Measurements from ENCODE around the gene CDH8. TPM values are rescaled to one million over a fixed set of nuclear protein-coding genes. Genes with fewer than 3 reads are reported as not detected.

Gene CDH8
- total and polyA plus RNA-seq, 2 of the 4 experiments (the other 2 are of a cell fraction), result not detected

GRCh38 chr16:61862221-61863155 is 173.8 kb downstream of the CDH8 start:
- peaks cover 3% of the 10 kb centered on the region; the same call in 1 of the 2 replicates for H3K9me3 ChIP-seq (ENCODE audit: control insufficient read depth, insufficient read depth, low read length)
- TF ChIP-seq CHD1 (IDR thresholded peaks at IDR 0.05; ENCODE audit: low read depth, low read length) (no peak), NFE2L2 (IDR thresholded peaks at IDR 0.05; ENCODE audit: low read depth, low read length) (no peak), BHLHE40 (IDR thresholded peaks at IDR 0.05; ENCODE audit: low read depth, low read length) (no peak), FOS (IDR thresholded peaks at IDR 0.05; ENCODE audit: low read depth, low read length) (no peak), RCOR1 (IDR thresholded peaks at IDR 0.05; ENCODE audit: insufficient replicate concordance, low read length) (no peak), MAFK (IDR thresholded peaks at IDR 0.05; ENCODE audit: low read depth, low read length) (no peak), CEBPB (IDR thresholded peaks at IDR 0.05; ENCODE audit: low read depth, low read length) (no peak)
- TF ChIP-seq, protein P1, sequence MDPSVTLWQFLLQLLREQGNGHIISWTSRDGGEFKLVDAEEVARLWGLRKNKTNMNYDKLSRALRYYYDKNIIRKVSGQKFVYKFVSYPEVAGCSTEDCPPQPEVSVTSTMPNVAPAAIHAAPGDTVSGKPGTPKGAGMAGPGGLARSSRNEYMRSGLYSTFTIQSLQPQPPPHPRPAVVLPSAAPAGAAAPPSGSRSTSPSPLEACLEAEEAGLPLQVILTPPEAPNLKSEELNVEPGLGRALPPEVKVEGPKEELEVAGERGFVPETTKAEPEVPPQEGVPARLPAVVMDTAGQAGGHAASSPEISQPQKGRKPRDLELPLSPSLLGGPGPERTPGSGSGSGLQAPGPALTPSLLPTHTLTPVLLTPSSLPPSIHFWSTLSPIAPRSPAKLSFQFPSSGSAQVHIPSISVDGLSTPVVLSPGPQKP (IDR thresholded peaks at IDR 0.05; ENCODE audit: borderline replicate concordance, low read depth, low read length), result no peak
- H2BK15ac ChIP-seq (ENCODE audit: low read depth, low read length), result no peak overlapping the region
- no peaks in the 10 kb centered on the region for H3K9me1 ChIP-seq (ENCODE audit: insufficient read depth, low read length)
- no TSS peak for BruUV-seq (replicated peaks)
- H3K56ac ChIP-seq (ENCODE audit: extremely low read depth, insufficient read depth, low read length), result no peak overlapping the region
- dilution Hi-C loops (cut with HindIII; ENCODE audit: low sequenced_read_pairs, unreplicated experiment) (no loop called here), intact Hi-C loops (cut with micrococcal nuclease) (no loop called here), in situ Hi-C loops (cut with MboI; ENCODE audit: low sequenced_read_pairs) (no loop called here)
- no peak overlapping the region for H3K14ac ChIP-seq (replicated peaks; ENCODE audit: low read depth, low read length)
- no peak overlapping the region for H3K9ac ChIP-seq (ENCODE audit: low read depth, low read length)
- H3K36me3 ChIP-seq (ENCODE audit: control insufficient read depth, insufficient read depth, low read length), result no peaks in the 10 kb centered on the region
- H4K20me1 ChIP-seq (ENCODE audit: insufficient read depth, low read length), result no peaks in the 10 kb centered on the region
- H3K23ac ChIP-seq (ENCODE audit: low read depth, low read length), result no peak overlapping the region
- no peak overlapping the region for H3K27ac ChIP-seq (ENCODE audit: insufficient read depth, low read length)
- H3K27me3 ChIP-seq (ENCODE audit: control insufficient read depth, insufficient read depth, low read length), result no peaks in the 10 kb centered on the region
- H2AK9ac ChIP-seq (replicated peaks; ENCODE audit: low read depth, low read length, poor library complexity), result no peak overlapping the region
- no peak overlapping the region for H2BK20ac ChIP-seq (ENCODE audit: low read depth, low read length)
- ATAC-seq (ENCODE audit: low read depth), result no peak
- no peak overlapping the region for H2AFZ ChIP-seq (replicated peaks; ENCODE audit: low read length, poor library complexity)
- no peak overlapping the region for H3K4me3 ChIP-seq (ENCODE audit: insufficient read depth, low read depth, low read length)
- H3K4me2 ChIP-seq (ENCODE audit: low read depth, low read length), result no peak overlapping the region
- H4K91ac ChIP-seq (ENCODE audit: insufficient read depth, low read depth, low read length), result no peak overlapping the region
- H4K8ac ChIP-seq (ENCODE audit: low read depth in 2 of 2, low read length in 2 of 2), result no peak overlapping the region
- POLR2A ChIA-PET (ENCODE audit: unreplicated experiment), result no interaction called here
- WGBS, 2 experiments (ENCODE audit: extremely low coverage in 2 of 2, insufficient read length in 1 of 2), result 40% methylated on average over 1 of the region's 6 CpGs; no CpG with 5 or more reads in 1 of the 2 experiments
- H2AK5ac ChIP-seq (ENCODE audit: low read depth, low read length), result no peak overlapping the region
- CTCF ChIA-PET, result no interaction called here
- no peak overlapping the region for H4K5ac ChIP-seq (ENCODE audit: low read depth, low read length)
- no peak overlapping the region for H2BK5ac ChIP-seq (ENCODE audit: low read depth, low read length, poor library complexity, severe bottlenecking)
- H3K79me1 ChIP-seq (ENCODE audit: low read depth in 1 of 2, low read length in 2 of 2), result no peaks in the 10 kb centered on the region
- no peak overlapping the region for H2BK120ac ChIP-seq (ENCODE audit: low read depth, low read length)
- H3K4ac ChIP-seq (ENCODE audit: low read depth, low read length), result no peak overlapping the region
- H3K4me1 ChIP-seq (ENCODE audit: control insufficient read depth, insufficient read depth, low read length), result no peaks in the 10 kb centered on the region
- no peak for DNase-seq
- no peak overlapping the region for H3K18ac ChIP-seq (ENCODE audit: low read depth, low read length)
